Natural killer cell treated with Interleukin-12 subunit alpha and Interleukin-12 subunit beta and Interleukin-15 and Interleukin-18, amount 100 ng/mL, for 72 hours (primary cell): Measurements from ENCODE around the gene NCK2. TPM values are rescaled to one million over a fixed set of nuclear protein-coding genes. Genes with fewer than 3 reads are reported as not detected.
"Not testable (repeated sequence)": the region's sequence is repeated elsewhere in the genome, so short reads cannot be mapped to it uniquely, and the experiment has no call there.

Experiments used
- ATAC-seq, 2 donors: fragments of 150-1000 bp; cut with Tn5 transposase in 1 of 2; sonication (Bioruptor Pico), chemical (Tn5 transposase) in 1 of 2; 2 replicates each; pipeline ENCODE4 v1.10.0; 2021
- DNase-seq: peaks from one replicate; pipeline ENCODE4 v3.0.0; 2022; ENCODE audit warnings: low spot score
- H3K27ac Mint-ChIP-seq, 2 donors: 1 replicate in 1 of 2; 2 replicates in 1 of 2; pipeline ENCODE4 v1.8.0; 2022; ENCODE audit warnings: mixed read lengths in 2 of 2, mild to moderate bottlenecking in 1 of 2, moderate library complexity in 1 of 2
- H3K27me3 Mint-ChIP-seq, 2 donors: 1 replicate in 1 of 2; 2 replicates in 1 of 2; pipeline ENCODE4 v1.8.0; 2022; ENCODE audit warnings: mixed read lengths in 2 of 2
- H3K36me3 Mint-ChIP-seq: one replicate; pipeline ENCODE4 v1.8.0; 2022; ENCODE audit warnings: mixed read lengths
- H3K4me1 Mint-ChIP-seq, 2 donors: 1 replicate in 1 of 2; 2 replicates in 1 of 2; pipeline ENCODE4 v1.8.0; 2022; ENCODE audit warnings: low read depth in 2 of 2, mixed read lengths in 2 of 2, mild to moderate bottlenecking in 1 of 2
- H3K4me3 Mint-ChIP-seq: one replicate; pipeline ENCODE4 v1.8.0; 2022; ENCODE audit warnings: mixed read lengths
- H3K9me3 Mint-ChIP-seq: 2 replicates; pipeline ENCODE4 v1.8.0; 2022; ENCODE audit warnings: mixed read lengths
- total RNA-seq, 2 donors: library from RNA; stranded (reverse); gene quantifications; one replicate each; pipeline ENCODE4 v1.2.3, GENCODE V29; 2022

Gene NCK2
- total RNA-seq, 2 donors from 2014 or later: 44.7 to 47.4 TPM

GRCh38 chr2:105754011-105754410, 9.3 kb downstream of the NCK2 start:
- DNase-seq: no peak
- H3K36me3 Mint-ChIP-seq: no peaks in the 10 kb centered on the region
- H3K4me1 Mint-ChIP-seq: peaks cover 75 to 86% of the 10 kb centered on the region in 2 donors

GRCh38 chr2:105754994-105755393, 10.3 kb downstream of the NCK2 start:
- H3K36me3 Mint-ChIP-seq: no peaks in the 10 kb centered on the region
- peak overlapping the region; percentile 62 for H3K4me3 Mint-ChIP-seq
- H3K9me3 Mint-ChIP-seq: no peaks in the 10 kb centered on the region
- H3K27me3 Mint-ChIP-seq: no peaks in the 10 kb centered on the region
- no peak for ATAC-seq
- no peak for DNase-seq
- peaks cover 75 to 84% of the 10 kb centered on the region in 2 donors for H3K4me1 Mint-ChIP-seq
- peak overlapping the region; percentile 86 to 87 for H3K27ac Mint-ChIP-seq

More at GRCh38 chr2:105754011-105754410, 9.3 kb downstream of the NCK2 start:
- peak overlapping the region; percentile 71 for H3K4me3 Mint-ChIP-seq
- H3K9me3 Mint-ChIP-seq: no peaks in the 10 kb centered on the region
- no peaks in the 10 kb centered on the region for H3K27me3 Mint-ChIP-seq
- peak; percentile 73 to 75 for ATAC-seq
- peak overlapping the region; percentile 86 to 87 for H3K27ac Mint-ChIP-seq

GRCh38 chr2:105755895-105756294, 11.2 kb downstream of the NCK2 start:
- Mint-ChIP-seq H3K36me3 (no peaks in the 10 kb centered on the region), H3K9me3 (no peaks in the 10 kb centered on the region), H3K27me3 (no peaks in the 10 kb centered on the region), H3K4me3 (peak overlapping the region; percentile 62), H3K27ac (peak overlapping the region; percentile 86 to 87), H3K4me1 (peaks cover 74 to 83% of the 10 kb centered on the region in 2 donors)
- DNase-seq: no peak
- no peak for ATAC-seq

GRCh38 chr2:105756435-105756834, 11.7 kb downstream of the NCK2 start:
- Mint-ChIP-seq H3K4me3 (peak overlapping the region; percentile 62), H3K27me3 (no peaks in the 10 kb centered on the region), H3K36me3 (no peaks in the 10 kb centered on the region), H3K4me1 (peaks cover 73 to 81% of the 10 kb centered on the region in 2 donors), H3K9me3 (no peaks in the 10 kb centered on the region), H3K27ac (peak overlapping the region; percentile 86 to 87)
- ATAC-seq: no peak
- no peak for DNase-seq

GRCh38 chr2:105756865-105757264, 12.2 kb downstream of the NCK2 start:
- H3K27me3 Mint-ChIP-seq, H3K9me3 Mint-ChIP-seq, ATAC-seq, DNase-seq, H3K36me3 Mint-ChIP-seq: not testable (repeated sequence)
- Mint-ChIP-seq H3K4me1 (peaks cover 72 to 81% of the 10 kb centered on the region in 2 donors), H3K27ac (peak overlapping the region; percentile 86 to 87), H3K4me3 (peak overlapping the region; percentile 51)

GRCh38 chr2:105757433-105757832, 12.7 kb downstream of the NCK2 start:
- peak overlapping the region; percentile 86 to 87 for H3K27ac Mint-ChIP-seq
- H3K4me1 Mint-ChIP-seq: peaks cover 77 to 87% of the 10 kb centered on the region in 2 donors
- DNase-seq (no peak), ATAC-seq (peak in 1 of 2 donors; percentile 67)
- H3K4me3 Mint-ChIP-seq: peak overlapping the region; percentile 51
- H3K27me3 Mint-ChIP-seq: no peaks in the 10 kb centered on the region
- no peaks in the 10 kb centered on the region for H3K36me3 Mint-ChIP-seq
- no peaks in the 10 kb centered on the region for H3K9me3 Mint-ChIP-seq

GRCh38 chr2:105760191-105760590, 15.5 kb downstream of the NCK2 start:
- H3K27ac Mint-ChIP-seq: peak overlapping the region; percentile 68 to 87
- H3K4me1 Mint-ChIP-seq: peaks cover 54 to 69% of the 10 kb centered on the region in 2 donors
- H3K36me3 Mint-ChIP-seq: no peaks in the 10 kb centered on the region
- ATAC-seq (no peak), DNase-seq (no peak)
- no peaks in the 10 kb centered on the region for H3K9me3 Mint-ChIP-seq
- H3K4me3 Mint-ChIP-seq: peak overlapping the region; percentile 50
- no peaks in the 10 kb centered on the region for H3K27me3 Mint-ChIP-seq

- Mint-ChIP-seq H3K4me3 (peak overlapping the region; percentile 50), H3K9me3 (no peaks in the 10 kb centered on the region), H3K36me3 (no peaks in the 10 kb centered on the region), H3K27ac (peak overlapping the region; percentile 68 to 87), H3K4me1 (peaks cover 52 to 68% of the 10 kb centered on the region in 2 donors), H3K27me3 (no peaks in the 10 kb centered on the region)
- DNase-seq (no peak), ATAC-seq (peak in 1 of 2 donors; percentile 67)
Observed at GRCh38 chr2:105760639-105761337, 16.1 kb downstream of the NCK2 start.

GRCh38 chr2:105761931-105762515, 17.3 kb downstream of the NCK2 start:
- DNase-seq (no peak), ATAC-seq (no peak)
- Mint-ChIP-seq H3K9me3 (no peaks in the 10 kb centered on the region), H3K4me3 (peak overlapping the region; percentile 33), H3K27ac (peak overlapping the region; percentile 68 to 87), H3K36me3 (no peaks in the 10 kb centered on the region), H3K27me3 (no peaks in the 10 kb centered on the region), H3K4me1 (peaks cover 51 to 67% of the 10 kb centered on the region in 2 donors)

- H3K9me3 Mint-ChIP-seq: no peaks in the 10 kb centered on the region
- peaks cover 49 to 62% of the 10 kb centered on the region in 2 donors for H3K4me1 Mint-ChIP-seq
- H3K4me3 Mint-ChIP-seq: no peak overlapping the region
- no peaks in the 10 kb centered on the region for H3K36me3 Mint-ChIP-seq
- ATAC-seq (no peak), DNase-seq (no peak)
- H3K27me3 Mint-ChIP-seq: no peaks in the 10 kb centered on the region
- H3K27ac Mint-ChIP-seq: peak overlapping the region in 1 of 2 donors; percentile 87
Observed at GRCh38 chr2:105763076-105763475, 18.4 kb downstream of the NCK2 start.

GRCh38 chr2:105764059-105764458, 19.3 kb downstream of the NCK2 start:
- no peaks in the 10 kb centered on the region for H3K36me3 Mint-ChIP-seq
- ATAC-seq (no peak), DNase-seq (no peak)
- H3K27ac Mint-ChIP-seq: no peak overlapping the region
- no peaks in the 10 kb centered on the region for H3K9me3 Mint-ChIP-seq
- H3K4me1 Mint-ChIP-seq: peaks cover 54 to 57% of the 10 kb centered on the region in 2 donors
- no peak overlapping the region for H3K4me3 Mint-ChIP-seq
- H3K27me3 Mint-ChIP-seq: no peaks in the 10 kb centered on the region

- DNase-seq: no peak
- H3K9me3 Mint-ChIP-seq: no peaks in the 10 kb centered on the region
- peak overlapping the region; percentile 21 to 66 for H3K27ac Mint-ChIP-seq
- H3K27me3 Mint-ChIP-seq: no peaks in the 10 kb centered on the region
- H3K36me3 Mint-ChIP-seq: no peaks in the 10 kb centered on the region
- peaks cover 57 to 59% of the 10 kb centered on the region in 2 donors for H3K4me1 Mint-ChIP-seq
- no peak for ATAC-seq
- no peak overlapping the region for H3K4me3 Mint-ChIP-seq
Observed at GRCh38 chr2:105765415-105766299, 20.9 kb downstream of the NCK2 start.

GRCh38 chr2:105766300-105766866, 21.7 kb downstream of the NCK2 start:
- Mint-ChIP-seq H3K9me3 (no peaks in the 10 kb centered on the region), H3K27me3 (no peaks in the 10 kb centered on the region), H3K27ac (peak overlapping the region; percentile 22 to 60), H3K4me1 (peaks cover 50 to 54% of the 10 kb centered on the region in 2 donors), H3K4me3 (no peak overlapping the region), H3K36me3 (no peaks in the 10 kb centered on the region)
- ATAC-seq (no peak), DNase-seq (no peak)
